Nephron progenitor cell (in vitro differentiated cells): Measurements from ENCODE around the gene CDH5.

ENCODE experiments used
- DNase-seq: peaks from one replicate; pipeline ENCODE4 v3.0.0; 2021
- H3K27ac Mint-ChIP-seq: 2 replicates; pipeline ENCODE4 v1.8.0; 2021; ENCODE audit warnings: mild to moderate bottlenecking, moderate library complexity, mixed read lengths
- H3K27me3 Mint-ChIP-seq: 2 replicates; pipeline ENCODE4 v1.8.0; 2021; ENCODE audit warnings: mild to moderate bottlenecking, low read depth, mixed read lengths; ENCODE audit not compliant: poor library complexity
- H3K36me3 Mint-ChIP-seq: 2 replicates; pipeline ENCODE4 v1.8.0; 2021; ENCODE audit warnings: low read depth, mixed read lengths
- H3K4me1 Mint-ChIP-seq: 2 replicates; pipeline ENCODE4 v1.8.0; 2021; ENCODE audit warnings: mixed read lengths
- H3K4me3 Mint-ChIP-seq: 2 replicates; pipeline ENCODE4 v1.8.0; 2021; ENCODE audit warnings: mild to moderate bottlenecking, moderate library complexity, mixed read lengths
- H3K9me3 Mint-ChIP-seq: 2 replicates; pipeline ENCODE4 v1.8.0; 2021; ENCODE audit warnings: mild to moderate bottlenecking, moderate library complexity, mixed read lengths
- CTCF ChIP-seq: fragments of 200-600 bp; sonication (generic); IDR thresholded peaks from 2 replicates; pipeline ENCODE4 v1.5.0; 2021; ENCODE audit warnings: antibody characterized with exemption

CDH5 gene

GRCh38 chr16:66346221-66346620, 20.3 kb upstream of the CDH5 start:
- no peak for TF ChIP-seq CTCF
- Mint-ChIP-seq H3K4me3 (no peak overlapping the region), H3K27me3 (peaks cover 46% of the 10 kb centered on the region), H3K36me3 (no peaks in the 10 kb centered on the region), H3K27ac (no peak overlapping the region), H3K4me1 (peaks cover 6% of the 10 kb centered on the region), H3K9me3 (no peaks in the 10 kb centered on the region)
- DNase-seq = no peak

GRCh38 chr16:66352304-66352703, 14.2 kb upstream of the CDH5 start:
- H3K36me3 Mint-ChIP-seq = no peaks in the 10 kb centered on the region
- H3K4me1 Mint-ChIP-seq = peaks cover 9% of the 10 kb centered on the region
- H3K27me3 Mint-ChIP-seq = peaks cover 43% of the 10 kb centered on the region
- TF ChIP-seq CTCF = no peak
- H3K27ac Mint-ChIP-seq = no peak overlapping the region
- H3K4me3 Mint-ChIP-seq = no peak overlapping the region
- H3K9me3 Mint-ChIP-seq = no peaks in the 10 kb centered on the region
- DNase-seq = no peak

- Mint-ChIP-seq H3K4me1 (peaks cover 13% of the 10 kb centered on the region), H3K36me3 (no peaks in the 10 kb centered on the region), H3K27ac (no peak overlapping the region), H3K27me3 (peaks cover 43% of the 10 kb centered on the region), H3K4me3 (no peak overlapping the region), H3K9me3 (no peaks in the 10 kb centered on the region)
- no peak for TF ChIP-seq CTCF
- DNase-seq = no peak
Measured at GRCh38 chr16:66353055-66353454, 13.4 kb upstream of the CDH5 start.

GRCh38 chr16:66354034-66354909, 12.2 kb upstream of the CDH5 start:
- no peak for TF ChIP-seq CTCF
- Mint-ChIP-seq H3K9me3 (no peaks in the 10 kb centered on the region), H3K36me3 (no peaks in the 10 kb centered on the region), H3K27me3 (peaks cover 40% of the 10 kb centered on the region), H3K4me1 (peaks cover 18% of the 10 kb centered on the region), H3K4me3 (no peak overlapping the region), H3K27ac (peak overlapping the region; percentile 39)
- no peak for DNase-seq

GRCh38 chr16:66355526-66355925, 11.0 kb upstream of the CDH5 start:
- no peak for DNase-seq
- Mint-ChIP-seq H3K27ac (no peak overlapping the region), H3K27me3 (peaks cover 37% of the 10 kb centered on the region), H3K36me3 (no peaks in the 10 kb centered on the region), H3K9me3 (no peaks in the 10 kb centered on the region), H3K4me3 (no peak overlapping the region), H3K4me1 (peaks cover 24% of the 10 kb centered on the region)
- no peak for TF ChIP-seq CTCF

GRCh38 chr16:66357523-66357928, 9.0 kb upstream of the CDH5 start:
- H3K4me1 Mint-ChIP-seq = peaks cover 35% of the 10 kb centered on the region
- H3K27me3 Mint-ChIP-seq = peaks cover 35% of the 10 kb centered on the region

More at GRCh38 chr16:66357523-66357928, 9.0 kb upstream of the CDH5 start:
- no peak overlapping the region for H3K27ac Mint-ChIP-seq
- H3K4me3 Mint-ChIP-seq = no peak overlapping the region
- H3K9me3 Mint-ChIP-seq = no peaks in the 10 kb centered on the region
- peak; percentile 56 for DNase-seq
- no peaks in the 10 kb centered on the region for H3K36me3 Mint-ChIP-seq
- TF ChIP-seq CTCF = peak; percentile 70
